ENCODE measurements around the gene LEFTY2. TPM values are rescaled to one million over a fixed set of nuclear protein-coding genes. Genes with fewer than 3 reads are reported as not detected.

Gene LEFTY2
- polyA plus RNA-seq, 1 donor from 2014 or later = not detected

DNA sequence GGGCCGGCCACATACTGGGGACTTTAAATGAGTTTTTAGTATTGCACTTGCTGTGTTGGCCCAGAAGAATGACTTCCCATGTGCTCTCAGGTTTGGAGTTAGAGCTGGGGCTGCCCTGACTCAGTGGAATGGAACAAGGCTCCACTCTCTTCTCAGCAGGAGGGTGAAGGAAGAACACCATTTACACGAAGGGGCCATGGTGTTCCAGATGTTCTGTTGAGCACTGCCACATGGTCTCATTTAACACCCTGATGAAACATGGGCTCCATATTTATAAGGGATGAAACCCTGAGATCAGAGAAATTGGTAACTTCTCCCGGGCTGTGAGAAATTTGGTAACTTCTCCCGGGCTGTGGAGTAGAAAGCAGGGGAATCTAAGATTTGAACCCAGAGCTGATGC is 22.7 kb downstream of the LEFTY2 start:
- H3K9ac ChIP-seq (ENCODE audit: low read length) = no peak overlapping the region
- H3K4me3 ChIP-seq (ENCODE audit: low read length) = no peak overlapping the region
- H3K27me3 ChIP-seq (ENCODE audit: insufficient read depth, low read depth, low read length) = no peaks in the 10 kb centered on the region
- H3K36me3 ChIP-seq (ENCODE audit: insufficient read depth, low read length) = no peaks in the 10 kb centered on the region
- TF ChIP-seq RAD21 (conservative IDR thresholded peaks at IDR 0.05) (no peak), SMC3 (conservative IDR thresholded peaks at IDR 0.05; ENCODE audit: poor library complexity) (no peak), EZH2 (IDR thresholded peaks at IDR 0.05; ENCODE audit: borderline replicate concordance, insufficient read depth, low read length, poor library complexity, severe bottlenecking) (no peak)
- TF ChIP-seq, protein P1, sequence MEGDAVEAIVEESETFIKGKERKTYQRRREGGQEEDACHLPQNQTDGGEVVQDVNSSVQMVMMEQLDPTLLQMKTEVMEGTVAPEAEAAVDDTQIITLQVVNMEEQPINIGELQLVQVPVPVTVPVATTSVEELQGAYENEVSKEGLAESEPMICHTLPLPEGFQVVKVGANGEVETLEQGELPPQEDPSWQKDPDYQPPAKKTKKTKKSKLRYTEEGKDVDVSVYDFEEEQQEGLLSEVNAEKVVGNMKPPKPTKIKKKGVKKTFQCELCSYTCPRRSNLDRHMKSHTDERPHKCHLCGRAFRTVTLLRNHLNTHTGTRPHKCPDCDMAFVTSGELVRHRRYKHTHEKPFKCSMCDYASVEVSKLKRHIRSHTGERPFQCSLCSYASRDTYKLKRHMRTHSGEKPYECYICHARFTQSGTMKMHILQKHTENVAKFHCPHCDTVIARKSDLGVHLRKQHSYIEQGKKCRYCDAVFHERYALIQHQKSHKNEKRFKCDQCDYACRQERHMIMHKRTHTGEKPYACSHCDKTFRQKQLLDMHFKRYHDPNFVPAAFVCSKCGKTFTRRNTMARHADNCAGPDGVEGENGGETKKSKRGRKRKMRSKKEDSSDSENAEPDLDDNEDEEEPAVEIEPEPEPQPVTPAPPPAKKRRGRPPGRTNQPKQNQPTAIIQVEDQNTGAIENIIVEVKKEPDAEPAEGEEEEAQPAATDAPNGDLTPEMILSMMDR (IDR thresholded peaks at IDR 0.05; ENCODE audit: poor library complexity, severe bottlenecking) = no peak
- no peaks in the 10 kb centered on the region for H3K9me3 ChIP-seq (ENCODE audit: low read length)
- peaks cover 6% of the 10 kb centered on the region for H3K79me2 ChIP-seq (replicated peaks; ENCODE audit: insufficient read depth, low read length)
- no peaks in the 10 kb centered on the region for H4K20me1 ChIP-seq (ENCODE audit: insufficient read depth)
- H3F3A ChIP-seq (ENCODE audit: insufficient read depth, low read length, poor library complexity, severe bottlenecking) = no peaks in the 10 kb centered on the region
- H2AFZ ChIP-seq (ENCODE audit: low read depth, low read length) = no peak overlapping the region
- no peaks in the 10 kb centered on the region for H3K9me2 ChIP-seq (ENCODE audit: insufficient read depth, low read length)
- no peak overlapping the region for H3K27ac ChIP-seq (ENCODE audit: low read length)
- no peak overlapping the region for H3K4me2 ChIP-seq (ENCODE audit: low read length)

DNA sequence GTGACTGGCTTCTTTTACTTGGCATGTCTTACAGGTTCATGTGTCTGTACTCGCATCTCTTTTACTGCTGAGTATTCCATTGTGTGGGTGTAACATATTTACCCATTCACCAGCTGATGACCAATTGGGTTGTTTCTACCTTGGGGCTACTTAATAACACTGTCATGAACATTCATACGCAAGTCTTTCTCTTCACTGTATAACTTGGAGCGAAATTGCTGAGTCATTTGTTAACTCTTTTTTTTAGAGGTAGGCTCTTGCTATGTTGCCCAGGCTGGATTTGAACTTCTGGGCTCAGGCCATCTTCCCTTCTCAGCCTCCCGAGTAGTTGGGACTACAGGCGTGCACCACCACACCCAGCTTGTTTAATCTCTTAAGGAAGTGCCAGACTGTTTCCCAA is 23.5 kb downstream of the LEFTY2 start:
- H3K9me2 ChIP-seq (ENCODE audit: insufficient read depth, low read length) = no peaks in the 10 kb centered on the region
- TF ChIP-seq, protein P2, sequence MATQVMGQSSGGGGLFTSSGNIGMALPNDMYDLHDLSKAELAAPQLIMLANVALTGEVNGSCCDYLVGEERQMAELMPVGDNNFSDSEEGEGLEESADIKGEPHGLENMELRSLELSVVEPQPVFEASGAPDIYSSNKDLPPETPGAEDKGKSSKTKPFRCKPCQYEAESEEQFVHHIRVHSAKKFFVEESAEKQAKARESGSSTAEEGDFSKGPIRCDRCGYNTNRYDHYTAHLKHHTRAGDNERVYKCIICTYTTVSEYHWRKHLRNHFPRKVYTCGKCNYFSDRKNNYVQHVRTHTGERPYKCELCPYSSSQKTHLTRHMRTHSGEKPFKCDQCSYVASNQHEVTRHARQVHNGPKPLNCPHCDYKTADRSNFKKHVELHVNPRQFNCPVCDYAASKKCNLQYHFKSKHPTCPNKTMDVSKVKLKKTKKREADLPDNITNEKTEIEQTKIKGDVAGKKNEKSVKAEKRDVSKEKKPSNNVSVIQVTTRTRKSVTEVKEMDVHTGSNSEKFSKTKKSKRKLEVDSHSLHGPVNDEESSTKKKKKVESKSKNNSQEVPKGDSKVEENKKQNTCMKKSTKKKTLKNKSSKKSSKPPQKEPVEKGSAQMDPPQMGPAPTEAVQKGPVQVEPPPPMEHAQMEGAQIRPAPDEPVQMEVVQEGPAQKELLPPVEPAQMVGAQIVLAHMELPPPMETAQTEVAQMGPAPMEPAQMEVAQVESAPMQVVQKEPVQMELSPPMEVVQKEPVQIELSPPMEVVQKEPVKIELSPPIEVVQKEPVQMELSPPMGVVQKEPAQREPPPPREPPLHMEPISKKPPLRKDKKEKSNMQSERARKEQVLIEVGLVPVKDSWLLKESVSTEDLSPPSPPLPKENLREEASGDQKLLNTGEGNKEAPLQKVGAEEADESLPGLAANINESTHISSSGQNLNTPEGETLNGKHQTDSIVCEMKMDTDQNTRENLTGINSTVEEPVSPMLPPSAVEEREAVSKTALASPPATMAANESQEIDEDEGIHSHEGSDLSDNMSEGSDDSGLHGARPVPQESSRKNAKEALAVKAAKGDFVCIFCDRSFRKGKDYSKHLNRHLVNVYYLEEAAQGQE (IDR thresholded peaks at IDR 0.05; ENCODE audit: borderline replicate concordance) = no peak
- TF ChIP-seq RAD21 (conservative IDR thresholded peaks at IDR 0.05) (no peak), POLR2AphosphoS5 (IDR thresholded peaks at IDR 0.05) (no peak), TAF1 (IDR thresholded peaks at IDR 0.05; ENCODE audit: low read depth) (no peak), SMC3 (conservative IDR thresholded peaks at IDR 0.05; ENCODE audit: poor library complexity) (no peak), EP300 (conservative IDR thresholded peaks at IDR 0.05; ENCODE audit: poor library complexity, severe bottlenecking) (no peak)
- no peak overlapping the region for H2AFZ ChIP-seq (ENCODE audit: low read depth, low read length)
- H3F3A ChIP-seq (ENCODE audit: insufficient read depth, low read length, poor library complexity, severe bottlenecking) = no peaks in the 10 kb centered on the region
- no peak overlapping the region for H3K9ac ChIP-seq (ENCODE audit: low read length)
- H3K36me3 ChIP-seq (ENCODE audit: insufficient read depth, low read length) = no peaks in the 10 kb centered on the region
- H3K27ac ChIP-seq (ENCODE audit: low read length) = no peak overlapping the region
- peaks cover 3% of the 10 kb centered on the region for H3K79me2 ChIP-seq (replicated peaks; ENCODE audit: insufficient read depth, low read length)
- H3K4me2 ChIP-seq (ENCODE audit: low read length) = no peak overlapping the region
- no peak overlapping the region for H3K4me3 ChIP-seq (ENCODE audit: low read length)
- no peaks in the 10 kb centered on the region for H3K27me3 ChIP-seq (ENCODE audit: insufficient read depth, low read depth, low read length)
- H4K20me1 ChIP-seq (ENCODE audit: insufficient read depth) = no peaks in the 10 kb centered on the region
- H3K9me3 ChIP-seq (ENCODE audit: low read length) = no peaks in the 10 kb centered on the region

DNA sequence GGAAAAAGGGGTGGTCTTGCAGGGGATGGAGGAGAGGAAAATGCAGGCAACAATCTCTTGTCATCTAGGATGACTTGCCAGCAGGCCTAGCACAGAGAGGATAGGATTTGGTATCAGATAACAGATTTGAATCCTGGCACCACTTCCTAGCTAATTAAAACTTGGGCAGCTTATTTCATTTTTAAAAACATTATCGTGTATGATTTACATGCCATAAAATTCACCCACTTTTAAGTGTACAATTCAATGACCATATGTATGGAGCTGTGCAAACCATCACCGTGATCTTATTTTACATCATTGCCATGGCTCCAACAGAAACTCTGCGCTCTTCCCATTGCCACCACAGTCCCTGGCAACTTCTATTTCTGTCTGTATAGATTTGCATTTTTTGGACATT is 23.9 kb downstream of the LEFTY2 start:
- Histone ChIP-seq H3K4me3 (ENCODE audit: low read length) (no peak overlapping the region), H3K9me2 (ENCODE audit: insufficient read depth, low read length) (no peaks in the 10 kb centered on the region), H3K27ac (ENCODE audit: low read length) (no peak overlapping the region), H3K36me3 (ENCODE audit: insufficient read depth, low read length) (no peaks in the 10 kb centered on the region), H3K27me3 (ENCODE audit: insufficient read depth, low read depth, low read length) (no peaks in the 10 kb centered on the region), H3K9me3 (ENCODE audit: low read length) (no peaks in the 10 kb centered on the region), H3K4me2 (ENCODE audit: low read length) (no peak overlapping the region), H4K20me1 (ENCODE audit: insufficient read depth) (no peaks in the 10 kb centered on the region), H2AFZ (ENCODE audit: low read depth, low read length) (no peak overlapping the region), H3K9ac (ENCODE audit: low read length) (no peak overlapping the region), H3K79me2 (replicated peaks; ENCODE audit: insufficient read depth, low read length) (no peaks in the 10 kb centered on the region), H3F3A (ENCODE audit: insufficient read depth, low read length, poor library complexity, severe bottlenecking) (no peaks in the 10 kb centered on the region)
- TF ChIP-seq, protein P2 (IDR thresholded peaks at IDR 0.05; ENCODE audit: borderline replicate concordance) = no peak

Data from neural cell (in vitro differentiated cells).